GM21447 (cell line): ENCODE data around the gene GALNT9.

Experiments
- ATAC-seq: cut with Tn5 transposase; IDR thresholded peaks from one replicate; pipeline ENCODE4 v1.9.1; 2021; ENCODE audit not compliant: unreplicated experiment

GALNT9 gene

GRCh38 chr12:132174015-132174838 is 155.2 kb downstream of the GALNT9 start:
- ATAC-seq, result no peak

GRCh38 chr12:132173135-132174014 is 156.0 kb downstream of the GALNT9 start:
- no peak for ATAC-seq

- ATAC-seq, result no peak
These were observed 156.8 kb downstream of the GALNT9 start for GRCh38 chr12:132172619-132173018.

DNA sequence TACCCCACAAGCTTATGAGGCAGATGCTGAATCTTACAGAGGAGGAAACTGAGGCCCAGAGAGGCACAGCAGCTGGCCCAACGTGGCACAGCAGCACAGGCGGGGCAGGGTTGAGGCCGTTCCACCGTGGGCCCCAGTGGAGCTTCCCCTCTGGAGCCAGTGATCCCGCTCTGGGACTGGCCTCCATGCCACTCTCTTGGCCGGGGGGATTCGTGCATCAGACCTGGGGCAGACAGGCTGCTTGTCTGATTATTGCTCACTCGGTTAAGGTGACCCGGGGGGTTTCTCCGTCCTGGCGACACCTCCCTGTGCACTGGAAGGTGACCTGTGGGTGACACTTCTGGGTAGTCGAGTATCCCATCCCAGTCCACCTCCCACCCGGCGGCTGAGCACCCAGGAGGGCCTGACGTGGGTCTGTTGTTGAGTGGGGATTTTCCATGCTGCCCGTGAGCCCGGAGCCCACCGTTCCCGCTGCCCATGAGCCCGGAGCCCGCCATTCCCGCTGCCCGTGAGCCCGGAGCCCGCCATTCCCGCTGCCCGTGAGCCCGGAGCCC is 157.3 kb downstream of the GALNT9 start:
- no peak for ATAC-seq

DNA sequence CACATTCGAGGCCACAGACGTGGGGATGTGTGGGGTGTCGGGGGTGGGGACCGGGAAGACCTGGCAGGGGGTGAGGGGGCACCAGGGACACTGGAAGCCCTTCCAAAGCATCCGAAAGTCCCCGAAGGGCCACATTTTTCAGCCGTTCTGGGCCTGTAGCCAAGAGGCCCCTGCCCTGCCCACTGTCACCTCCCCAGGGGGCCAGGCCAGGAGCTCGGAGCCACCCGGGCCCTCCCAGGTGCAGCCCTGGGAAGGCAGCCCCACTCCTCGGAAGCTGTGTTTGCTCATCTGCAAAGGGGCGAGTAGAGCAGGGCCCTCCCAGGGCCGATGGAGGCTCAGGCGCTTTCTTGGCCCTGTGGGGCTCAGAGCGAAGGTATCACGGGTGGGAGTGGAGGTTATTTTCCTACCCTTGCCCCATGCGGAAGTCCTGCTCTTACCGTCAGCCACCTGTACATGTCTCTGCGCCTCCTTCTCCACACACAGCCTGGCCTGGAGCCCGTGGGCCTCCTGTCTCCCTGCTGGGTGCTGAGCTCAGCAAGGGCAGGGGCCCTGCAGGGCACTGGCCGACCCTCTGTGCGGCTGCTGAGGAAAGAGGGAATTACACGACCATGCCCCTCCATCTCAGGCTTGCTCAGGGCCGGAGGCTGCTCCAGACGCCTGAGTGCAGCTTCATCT is 158.0 kb downstream of the GALNT9 start:
- no peak for ATAC-seq

- ATAC-seq, result no peak
These were observed 158.6 kb downstream of the GALNT9 start for GRCh38 chr12:132170637-132171292.

- no peak for ATAC-seq
These were observed 159.2 kb downstream of the GALNT9 start for GRCh38 chr12:132170094-132170636.

GRCh38 chr12:132169376-132169775 is 160.0 kb downstream of the GALNT9 start:
- ATAC-seq, result no peak

GRCh38 chr12:132168311-132169031 is 160.9 kb downstream of the GALNT9 start:
- no peak for ATAC-seq

DNA sequence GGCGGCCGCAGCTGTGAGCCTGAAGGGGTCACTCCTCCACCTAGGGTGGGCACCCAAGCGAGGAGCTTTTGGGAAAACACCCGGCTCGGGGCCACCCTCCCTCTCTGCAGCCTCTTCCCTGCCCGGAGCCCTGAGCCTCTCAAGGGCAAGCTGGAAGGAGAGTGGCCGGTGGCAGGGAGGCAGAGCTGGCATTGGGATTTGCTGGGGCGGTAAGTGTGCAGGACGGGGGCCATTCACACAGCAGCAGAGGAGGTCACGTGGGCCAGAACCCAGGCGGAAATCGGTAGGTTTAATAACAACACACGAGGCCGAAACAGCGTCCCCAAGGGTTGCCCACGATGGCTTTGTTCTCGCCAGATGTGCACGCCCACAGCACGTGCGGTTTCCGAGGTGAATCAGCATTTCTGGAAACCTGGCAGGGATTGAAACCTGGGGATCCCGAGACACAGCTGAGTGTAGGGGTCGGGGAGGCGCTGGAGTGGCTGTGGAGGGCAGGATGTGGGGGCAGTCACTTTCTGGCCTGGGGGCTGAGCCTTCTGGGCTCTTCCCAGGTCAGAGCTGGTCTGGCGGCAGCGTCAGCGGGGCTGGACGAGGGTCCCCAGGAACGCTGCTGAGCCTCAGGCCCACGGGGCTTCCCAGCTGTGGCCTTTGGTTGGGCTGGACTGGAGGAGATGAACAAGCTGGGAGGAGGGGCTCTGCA is 161.6 kb downstream of the GALNT9 start:
- no peak for ATAC-seq

DNA sequence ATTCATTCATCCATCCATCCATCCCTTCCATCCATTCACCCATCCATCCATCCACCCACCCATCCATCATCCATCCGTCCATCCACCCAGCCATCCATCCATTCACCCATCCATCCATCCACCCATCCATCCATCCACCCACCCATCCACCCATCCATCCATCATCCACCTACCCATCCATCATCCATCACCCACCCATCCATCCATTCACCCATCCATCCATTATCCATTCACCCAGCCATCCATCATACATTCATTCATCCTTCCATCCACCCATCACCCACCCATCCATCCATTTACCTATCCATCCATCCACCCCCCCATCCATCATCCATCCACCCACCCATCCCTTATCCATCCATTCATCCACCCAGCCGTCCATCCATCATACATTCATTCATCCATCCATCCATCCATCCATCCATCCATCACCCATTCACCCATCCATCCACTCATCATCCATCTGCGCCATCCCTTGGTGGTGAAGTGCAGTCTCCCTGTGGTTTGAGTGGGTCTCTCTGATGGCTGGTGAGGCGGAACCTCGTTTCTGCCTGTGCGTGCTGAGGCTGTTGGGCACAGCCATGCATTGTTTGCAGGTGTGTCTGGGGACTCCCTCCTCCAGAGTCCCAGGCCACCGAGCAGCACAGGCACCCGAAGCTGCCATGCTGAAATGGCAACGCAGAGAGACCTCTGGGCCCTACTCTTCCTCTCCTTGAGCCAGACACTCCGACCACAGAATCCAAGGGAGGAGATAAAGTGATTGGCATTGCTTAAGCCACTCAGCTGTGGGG is 162.4 kb downstream of the GALNT9 start:
- no peak for ATAC-seq

DNA sequence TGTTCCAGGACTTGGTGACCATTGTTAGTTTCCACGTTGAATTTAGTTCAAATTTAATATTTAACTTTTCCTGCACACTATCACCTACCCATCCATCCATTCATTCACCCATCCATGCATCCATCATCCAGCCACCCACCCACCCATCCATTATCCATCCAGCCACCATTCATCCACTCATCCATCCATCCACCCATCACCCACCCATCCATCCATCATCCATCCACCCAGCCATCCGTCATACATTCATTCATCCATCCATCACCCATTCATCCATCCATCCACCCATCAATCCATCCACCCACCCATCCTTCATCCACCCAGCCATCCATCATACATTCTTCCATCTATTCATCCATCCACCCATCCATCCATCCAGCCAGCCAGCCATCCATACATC is 163.3 kb downstream of the GALNT9 start:
- ATAC-seq, result no peak

DNA sequence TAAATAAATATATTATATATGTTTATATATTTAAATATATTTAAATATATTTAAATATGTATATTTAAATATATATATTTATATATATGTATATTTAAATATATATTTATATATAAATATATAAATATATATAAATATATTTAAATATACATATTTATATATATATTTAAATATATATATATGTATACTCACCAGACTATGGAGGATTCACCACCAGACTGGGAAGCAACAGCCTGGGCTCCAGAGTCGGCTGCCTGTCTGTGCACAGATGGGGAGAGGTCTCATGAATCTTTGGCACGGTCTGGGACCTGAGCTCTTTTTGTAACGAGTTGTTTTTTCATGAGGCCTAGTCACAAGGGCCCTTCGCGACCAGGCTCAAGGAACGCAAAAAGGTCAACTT is 163.8 kb downstream of the GALNT9 start:
- no peak for ATAC-seq

- no peak for ATAC-seq
These were observed 165.0 kb downstream of the GALNT9 start for GRCh38 chr12:132164426-132164825.

- ATAC-seq, result no peak
These were observed 165.5 kb downstream of the GALNT9 start for GRCh38 chr12:132163911-132164288.

GRCh38 chr12:132163041-132163910 is 166.1 kb downstream of the GALNT9 start:
- no peak for ATAC-seq

GRCh38 chr12:132162508-132163031 is 166.8 kb downstream of the GALNT9 start:
- no peak for ATAC-seq
